SJSA1 (cell line): ENCODE data around the gene ST3GAL3. TPM values are rescaled to one million over a fixed set of nuclear protein-coding genes. Genes with fewer than 3 reads are reported as not detected.
A peak's percentile ranks its signal among the peaks of the same experiment; 100 is the strongest.

ENCODE experiments used
- DNase-seq, 2 experiments: peaks; one replicate each; pipeline ENCODE4 v3.0.0-alpha.2; 2015 to 2020; ENCODE audit warnings: low spot score in 2 of 2, low read depth in 1 of 2
- H3K27ac ChIP-seq: fragments of 250-450 bp; sonication (Bioruptor Pico); 2 replicates; pipeline ENCODE4 v1.5.1; 2020; ENCODE audit warnings: mild to moderate bottlenecking, moderate library complexity
- H3K27me3 ChIP-seq: fragments of 250-450 bp; sonication (Bioruptor Pico); replicated peaks from 2 replicates; pipeline ENCODE4 v1.5.1; 2020; ENCODE audit warnings: mild to moderate bottlenecking, moderate library complexity
- H3K36me3 ChIP-seq: fragments of 250-450 bp; sonication (Bioruptor Pico); 2 replicates; pipeline ENCODE4 v1.5.1; 2020; ENCODE audit warnings: mild to moderate bottlenecking
- H3K4me1 ChIP-seq: fragments of 250-450 bp; sonication (Bioruptor Pico); replicated peaks from 2 replicates; pipeline ENCODE4 v1.6.1; 2021; ENCODE audit warnings: mild to moderate bottlenecking
- H3K4me3 ChIP-seq: fragments of 250-450 bp; sonication (Bioruptor Pico); 2 replicates; pipeline ENCODE4 v1.5.1; 2020; ENCODE audit warnings: mild to moderate bottlenecking
- H3K9me3 ChIP-seq: fragments of 250-450 bp; sonication (Bioruptor Pico); replicated peaks from 2 replicates; pipeline ENCODE4 v1.5.1; 2020; ENCODE audit warnings: mild to moderate bottlenecking
- total RNA-seq: library from RNA; depleted of rRNA; stranded (reverse); fragments of >200 nt; shearing (Covaris generic); gene quantifications from 2 replicates; pipeline ENCODE4 v1.2.3, GENCODE V29; 2014

Gene ST3GAL3
- total RNA-seq, 1 experiment from 2014 or later = 25.0 TPM

DNA sequence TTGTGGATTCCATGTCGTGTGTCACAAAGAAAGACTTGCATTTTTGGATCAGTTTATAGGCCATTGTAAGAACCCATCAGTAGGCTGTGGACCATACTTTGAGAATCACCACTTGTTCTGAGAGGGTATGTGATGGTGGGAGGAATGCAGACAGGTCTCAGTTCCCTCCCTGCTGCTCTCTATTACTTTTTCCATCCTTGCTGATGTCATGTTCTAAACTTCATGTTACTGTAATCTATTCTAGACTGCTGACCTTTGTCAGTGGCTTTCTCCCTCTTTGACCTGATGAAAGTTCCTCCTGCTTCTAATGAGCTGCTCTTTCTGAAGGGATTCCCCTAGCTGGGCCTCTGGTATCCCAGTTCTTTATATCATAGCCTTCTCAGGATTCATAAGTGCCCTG lies 46.1 kb downstream of the ST3GAL3 start:
- no peak overlapping the region for H3K4me3 ChIP-seq
- H3K4me1 ChIP-seq = peaks cover 5% of the 10 kb centered on the region; the same call in 1 of the 2 replicates
- no peaks in the 10 kb centered on the region for H3K27me3 ChIP-seq
- no peak overlapping the region for H3K27ac ChIP-seq
- H3K36me3 ChIP-seq = peaks cover 37% of the 10 kb centered on the region
- no peak for DNase-seq
- peaks cover 3% of the 10 kb centered on the region; the same call in 1 of the 2 replicates for H3K9me3 ChIP-seq

DNA sequence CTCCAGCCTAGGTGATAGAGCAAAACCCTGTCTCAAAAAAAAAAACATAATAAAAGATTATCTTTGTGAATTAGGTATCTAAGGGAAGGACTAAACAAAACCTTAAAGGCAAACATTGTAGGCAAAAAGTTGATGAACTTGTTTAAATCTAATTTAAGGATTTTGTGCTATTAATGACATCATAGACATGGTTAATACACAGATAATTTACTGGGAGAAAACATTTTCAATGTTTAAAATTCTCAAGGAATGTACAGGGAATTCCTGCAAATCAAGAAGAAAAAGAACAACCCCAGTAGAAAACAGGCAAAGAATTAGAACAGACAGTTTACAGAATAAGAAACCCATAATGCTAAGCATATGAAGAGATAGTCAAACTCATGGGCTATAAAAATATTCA lies 47.6 kb downstream of the ST3GAL3 start:
- Histone ChIP-seq H3K27me3 (no peaks in the 10 kb centered on the region), H3K9me3 (no peaks in the 10 kb centered on the region), H3K27ac (no peak overlapping the region), H3K4me1 (peaks cover 2% of the 10 kb centered on the region; the same call in 1 of the 2 replicates), H3K4me3 (no peak overlapping the region), H3K36me3 (peaks cover 29% of the 10 kb centered on the region)
- DNase-seq = no peak

DNA sequence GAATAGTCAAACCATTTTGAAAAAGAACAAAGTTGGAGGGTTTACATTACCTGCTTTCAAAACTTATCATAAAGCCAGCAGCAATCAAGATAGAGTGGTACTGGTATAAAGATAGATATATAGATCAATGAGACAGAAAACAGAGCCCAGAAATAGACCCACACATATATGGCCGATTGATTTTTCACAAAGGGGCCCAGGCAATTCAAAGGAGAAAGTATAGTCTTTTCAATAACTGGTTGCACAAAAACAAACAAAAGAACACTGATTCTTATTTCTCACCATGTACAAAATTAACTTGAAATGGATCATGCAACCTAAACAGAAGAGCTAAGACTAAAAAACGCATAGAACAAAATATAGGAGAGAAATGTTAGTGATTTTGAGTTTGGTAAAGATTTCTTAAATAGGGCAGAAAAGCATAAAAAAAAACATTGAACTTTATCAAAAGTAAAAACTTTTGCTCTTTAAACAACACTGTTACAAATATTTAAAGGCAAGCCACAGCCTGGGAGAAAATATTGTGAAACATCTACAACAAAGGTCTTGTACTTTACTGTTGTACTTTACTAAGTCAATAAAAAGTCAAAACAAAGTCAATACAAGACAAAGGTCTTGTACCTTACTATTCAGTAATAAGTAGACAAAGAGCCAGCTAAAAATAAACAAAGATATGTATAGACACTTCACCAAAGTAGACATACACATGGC lies 50.2 kb downstream of the ST3GAL3 start:
- no peaks in the 10 kb centered on the region for H3K4me1 ChIP-seq
- no peak for DNase-seq
- H3K36me3 ChIP-seq = peaks cover 15% of the 10 kb centered on the region; the same call in 1 of the 2 replicates
- no peaks in the 10 kb centered on the region for H3K9me3 ChIP-seq
- no peaks in the 10 kb centered on the region for H3K27me3 ChIP-seq
- H3K4me3 ChIP-seq = no peak overlapping the region
- H3K27ac ChIP-seq = no peak overlapping the region

DNA sequence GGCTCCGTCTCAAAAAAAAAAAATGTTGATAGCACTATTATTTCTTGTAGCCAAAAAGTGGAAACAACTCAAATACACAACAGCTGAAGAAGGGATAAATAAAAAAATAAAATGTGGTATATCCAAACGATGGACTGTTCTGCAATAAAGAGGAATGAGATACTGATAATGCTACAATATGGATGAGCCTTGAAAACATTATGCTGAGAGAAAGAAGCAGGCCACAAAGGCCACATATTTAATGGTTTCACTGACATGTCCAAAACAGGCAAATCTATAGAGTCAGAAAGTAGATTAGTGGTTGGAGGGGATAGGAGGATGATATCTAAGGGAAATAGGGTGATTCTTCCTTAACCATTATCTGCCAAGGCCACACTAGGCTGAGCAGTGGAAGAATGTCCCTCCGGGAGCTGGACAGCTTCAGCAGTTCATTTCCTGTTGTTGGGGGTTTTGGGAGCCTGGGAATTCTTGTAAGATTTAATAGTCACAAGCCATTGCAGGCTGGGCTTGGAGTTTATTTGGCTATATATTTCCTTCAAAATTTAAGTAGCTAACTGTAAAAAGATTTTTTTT lies 53.5 kb downstream of the ST3GAL3 start:
- Histone ChIP-seq H3K27ac (no peak overlapping the region), H3K4me3 (no peak overlapping the region)
- DNase-seq = no peak

DNA sequence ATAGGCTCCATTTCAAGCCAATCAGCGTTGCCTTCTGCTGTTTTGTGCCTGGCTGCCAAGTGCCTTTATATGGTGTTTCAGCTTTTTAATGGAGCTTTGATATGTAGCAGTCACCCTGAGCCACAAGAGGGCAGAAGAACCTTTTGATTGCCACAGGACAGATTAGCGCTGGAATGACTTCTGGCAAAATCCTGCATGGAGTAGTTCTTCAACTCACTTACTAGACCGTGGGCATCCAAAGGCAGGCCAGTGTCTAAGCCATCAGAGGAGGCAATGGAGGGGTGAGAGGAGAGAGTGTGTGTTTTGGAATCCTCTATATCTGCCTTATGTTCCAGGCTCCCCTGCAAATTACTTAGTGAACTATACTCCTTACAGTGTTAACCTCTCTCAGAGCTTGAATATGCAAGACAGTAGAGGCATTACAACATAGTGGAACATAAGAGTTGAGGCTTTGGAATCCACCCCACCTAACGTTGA lies 56.2 kb downstream of the ST3GAL3 start:
- H3K4me3 ChIP-seq = no peak overlapping the region
- no peaks in the 10 kb centered on the region for H3K9me3 ChIP-seq
- no peak overlapping the region for H3K27ac ChIP-seq
- H3K36me3 ChIP-seq = peaks cover 3% of the 10 kb centered on the region; the same call in 1 of the 2 replicates
- peak; percentile 75 for DNase-seq
- H3K4me1 ChIP-seq = peaks cover 26% of the 10 kb centered on the region
- H3K27me3 ChIP-seq = no peaks in the 10 kb centered on the region

More for the DNA sequence above, 53.5 kb downstream of the ST3GAL3 start:
- no peaks in the 10 kb centered on the region for H3K9me3 ChIP-seq
- peaks cover 6% of the 10 kb centered on the region; the same call in 1 of the 2 replicates for H3K36me3 ChIP-seq
- no peaks in the 10 kb centered on the region for H3K27me3 ChIP-seq
- peaks cover 11% of the 10 kb centered on the region for H3K4me1 ChIP-seq

DNA sequence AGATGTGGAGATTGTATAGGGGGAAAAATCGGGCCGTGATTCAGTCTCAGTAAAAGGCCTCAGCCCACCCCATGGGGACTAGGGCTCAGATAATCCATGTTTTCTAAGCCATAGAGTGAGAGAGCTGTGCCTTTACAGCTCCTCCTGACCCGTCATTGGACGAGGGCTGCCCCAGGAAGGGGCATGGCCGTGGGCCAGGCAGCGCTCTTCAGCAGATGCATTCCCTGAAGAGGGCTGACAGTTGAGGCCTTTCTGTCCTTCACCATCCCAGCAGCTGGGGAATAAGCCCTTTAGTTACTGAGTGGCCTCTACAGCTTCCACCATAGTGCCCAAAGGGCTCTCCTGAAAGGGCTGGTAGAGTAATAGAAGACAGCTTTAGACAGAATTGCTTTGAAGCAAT lies 57.2 kb downstream of the ST3GAL3 start:
- Histone ChIP-seq H3K27ac (no peak overlapping the region), H3K36me3 (peaks cover 3% of the 10 kb centered on the region; the same call in 1 of the 2 replicates), H3K9me3 (no peaks in the 10 kb centered on the region), H3K4me3 (no peak overlapping the region), H3K4me1 (peaks cover 26% of the 10 kb centered on the region), H3K27me3 (no peaks in the 10 kb centered on the region)
- no peak for DNase-seq

DNA sequence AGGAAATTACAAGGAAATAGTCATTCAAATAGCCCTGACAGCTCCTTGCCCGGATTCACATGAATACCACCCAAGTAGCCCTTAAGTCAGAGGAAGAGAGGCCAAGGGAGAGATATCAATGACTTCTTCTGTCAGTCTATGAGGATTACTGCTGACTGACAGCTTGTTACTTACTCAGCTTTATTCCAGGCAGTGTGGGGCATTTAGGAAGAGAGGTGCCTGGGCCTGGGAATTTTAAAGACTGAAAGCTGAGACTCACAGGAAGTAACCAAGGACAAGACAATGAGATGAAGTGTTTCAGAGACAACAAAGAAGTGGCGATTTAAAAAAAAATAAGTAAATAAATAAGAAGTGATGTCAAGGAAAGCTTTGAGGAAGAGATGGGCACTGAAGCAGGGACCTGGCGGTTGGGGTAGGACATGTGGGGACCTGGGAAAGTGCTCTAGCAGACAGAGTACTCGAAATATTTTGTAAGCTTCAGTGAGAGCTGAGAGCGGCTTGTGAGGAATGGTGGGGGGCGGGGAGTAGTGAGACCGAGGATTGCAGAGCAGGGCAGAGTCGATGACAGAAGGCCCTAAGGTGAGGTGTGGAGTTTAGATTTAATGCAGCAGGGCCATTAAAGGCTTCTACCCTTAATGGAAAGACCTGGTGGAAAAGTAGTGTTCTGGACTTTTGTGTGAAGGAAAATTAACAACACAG lies 58.9 kb downstream of the ST3GAL3 start:
- Histone ChIP-seq H3K27ac (peak overlapping the region; percentile 52), H3K9me3 (no peaks in the 10 kb centered on the region), H3K4me1 (peaks cover 26% of the 10 kb centered on the region), H3K4me3 (no peak overlapping the region), H3K36me3 (no peaks in the 10 kb centered on the region), H3K27me3 (no peaks in the 10 kb centered on the region)
- peak in 1 of 2 experiments; percentile 62 for DNase-seq

DNA sequence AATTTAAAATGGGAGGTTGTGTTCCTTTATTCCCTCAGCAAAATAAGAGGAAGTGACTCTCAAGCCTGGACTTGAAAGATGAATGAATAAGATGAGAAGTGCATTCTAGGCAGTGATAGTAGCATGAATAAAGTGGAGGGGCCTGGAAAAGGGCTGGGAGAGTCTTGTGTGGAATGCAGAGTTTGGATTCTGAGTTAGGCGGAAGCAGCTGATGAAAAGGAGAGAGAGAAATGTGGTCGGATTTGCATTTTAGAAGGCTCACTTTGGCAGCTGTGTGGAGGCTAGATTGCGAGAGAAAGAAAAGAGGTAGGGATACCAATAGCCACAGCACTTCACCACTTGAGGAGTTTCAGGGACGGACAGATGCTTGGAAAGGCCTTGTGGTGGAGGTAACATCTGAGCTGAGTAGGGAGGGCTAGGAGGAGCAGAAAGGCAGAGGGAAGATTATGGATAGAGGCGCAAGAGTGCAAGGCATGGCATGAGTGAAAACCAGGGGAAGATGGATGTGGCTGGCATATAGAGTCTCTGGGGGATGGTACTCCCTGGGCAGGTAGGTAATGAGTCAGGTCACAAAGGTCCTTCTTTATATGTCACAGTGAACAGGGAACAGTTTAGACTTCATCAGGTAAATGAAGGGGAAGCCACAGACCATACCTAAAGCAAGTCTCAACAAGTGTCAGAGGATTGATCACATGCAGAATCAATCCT lies 59.6 kb downstream of the ST3GAL3 start:
- Histone ChIP-seq H3K36me3 (no peaks in the 10 kb centered on the region), H3K4me1 (peaks cover 26% of the 10 kb centered on the region), H3K4me3 (no peak overlapping the region), H3K27me3 (no peaks in the 10 kb centered on the region), H3K9me3 (no peaks in the 10 kb centered on the region), H3K27ac (peak overlapping the region; percentile 52)
- no peak for DNase-seq

DNA sequence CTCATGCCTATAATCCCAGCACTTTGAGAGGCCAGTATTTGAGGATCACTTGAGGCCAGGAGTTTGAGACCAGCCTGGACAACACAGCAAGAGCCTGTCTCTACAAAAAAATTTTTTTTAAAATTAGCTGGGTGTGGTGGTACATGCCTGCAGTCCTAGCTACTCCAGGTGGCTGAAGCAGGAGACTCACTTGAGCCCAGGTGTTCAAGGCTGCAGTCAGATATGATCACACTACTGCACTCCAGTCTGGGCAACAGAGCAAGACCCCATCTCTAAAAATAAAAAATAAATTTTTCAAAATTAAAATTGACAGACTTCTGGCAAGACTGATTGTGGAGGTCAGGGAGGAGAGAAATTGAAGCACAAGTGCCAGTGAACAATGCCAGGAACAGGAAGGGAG lies 60.8 kb downstream of the ST3GAL3 start:
- H3K27ac ChIP-seq = no peak overlapping the region
- H3K4me1 ChIP-seq = peaks cover 22% of the 10 kb centered on the region
- DNase-seq = no peak

DNA sequence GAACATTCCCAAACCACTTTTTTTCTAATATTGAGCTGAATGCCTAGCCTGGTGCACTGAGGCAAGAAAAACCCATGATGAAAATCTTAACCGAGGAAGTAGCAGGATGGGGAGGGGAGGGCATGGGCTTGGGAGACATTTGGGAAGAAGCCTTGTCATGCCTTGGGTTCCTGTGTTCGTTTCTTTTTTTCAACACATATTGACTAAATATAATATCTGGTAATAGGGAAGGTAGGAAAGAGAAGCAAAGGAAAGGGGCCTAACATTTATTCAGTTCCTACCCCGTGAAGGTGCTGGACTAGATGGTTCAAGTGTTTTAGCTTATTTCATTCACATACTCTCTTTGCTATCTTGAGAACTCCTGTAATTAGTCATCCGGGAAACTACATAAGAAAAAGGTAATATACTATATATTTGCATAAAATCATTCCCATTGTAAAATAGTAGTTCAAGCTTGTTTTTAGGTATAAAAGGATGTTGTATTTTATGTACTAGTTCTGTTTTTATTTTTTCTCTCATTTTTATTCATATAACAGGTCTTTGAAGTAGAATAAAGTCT lies 62.1 kb downstream of the ST3GAL3 start:
- DNase-seq = no peak
- no peaks in the 10 kb centered on the region for H3K27me3 ChIP-seq
- H3K4me1 ChIP-seq = peaks cover 24% of the 10 kb centered on the region
- H3K36me3 ChIP-seq = peaks cover 11% of the 10 kb centered on the region
- H3K27ac ChIP-seq = no peak overlapping the region
- no peaks in the 10 kb centered on the region for H3K9me3 ChIP-seq
- H3K4me3 ChIP-seq = no peak overlapping the region

More for the DNA sequence above, 60.8 kb downstream of the ST3GAL3 start:
- H3K4me3 ChIP-seq = no peak overlapping the region
- H3K27me3 ChIP-seq = no peaks in the 10 kb centered on the region
- peaks cover 3% of the 10 kb centered on the region for H3K36me3 ChIP-seq
- no peaks in the 10 kb centered on the region for H3K9me3 ChIP-seq

DNA sequence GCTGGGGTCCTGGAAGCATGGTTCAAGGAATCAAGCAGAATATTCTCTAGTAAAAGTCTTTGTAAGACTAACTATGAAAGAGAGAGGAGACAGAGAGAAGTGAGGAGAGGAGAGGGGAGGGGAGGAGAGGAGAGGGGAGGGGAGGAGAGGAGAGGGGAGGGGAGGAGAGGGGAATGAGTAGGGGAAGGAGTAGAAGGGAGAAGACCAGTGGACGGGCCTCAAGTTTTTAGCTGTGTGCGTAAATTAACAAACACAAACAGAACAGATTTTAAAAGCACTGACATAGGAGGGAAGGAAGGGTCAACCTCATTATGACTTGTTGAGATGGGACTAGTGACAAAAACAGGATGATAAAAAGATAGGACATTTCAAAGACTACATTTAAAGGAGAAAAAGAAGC lies 62.8 kb downstream of the ST3GAL3 start:
- Histone ChIP-seq H3K4me1 (peaks cover 29% of the 10 kb centered on the region), H3K36me3 (peaks cover 17% of the 10 kb centered on the region), H3K27ac (no peak overlapping the region), H3K9me3 (no peaks in the 10 kb centered on the region), H3K27me3 (no peaks in the 10 kb centered on the region), H3K4me3 (no peak overlapping the region)
- no peak for DNase-seq

DNA sequence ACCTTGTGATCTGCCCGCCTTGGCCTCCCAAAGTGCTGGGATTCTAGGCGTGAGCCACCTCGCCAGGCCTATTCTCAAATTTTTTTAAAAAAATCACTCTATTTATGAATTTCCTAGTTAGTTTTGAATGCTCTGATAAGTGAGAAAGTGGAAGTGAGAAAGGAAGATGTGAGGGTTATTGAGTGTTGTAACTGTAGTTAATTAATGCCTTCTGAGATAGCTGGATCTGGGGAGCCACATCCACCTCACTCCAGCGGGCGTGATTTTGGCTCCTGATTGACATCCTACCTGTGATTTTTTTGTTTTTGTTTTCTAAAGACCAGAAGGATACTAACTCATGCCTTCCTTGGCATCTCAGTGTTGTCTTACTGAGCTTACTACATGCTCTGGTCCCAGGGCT lies 65.6 kb downstream of the ST3GAL3 start:
- no peak for DNase-seq
- no peaks in the 10 kb centered on the region for H3K9me3 ChIP-seq
- H3K36me3 ChIP-seq = peaks cover 36% of the 10 kb centered on the region
- peaks cover 17% of the 10 kb centered on the region for H3K4me1 ChIP-seq
- H3K4me3 ChIP-seq = no peak overlapping the region
- H3K27me3 ChIP-seq = no peaks in the 10 kb centered on the region
- no peak overlapping the region for H3K27ac ChIP-seq

DNA sequence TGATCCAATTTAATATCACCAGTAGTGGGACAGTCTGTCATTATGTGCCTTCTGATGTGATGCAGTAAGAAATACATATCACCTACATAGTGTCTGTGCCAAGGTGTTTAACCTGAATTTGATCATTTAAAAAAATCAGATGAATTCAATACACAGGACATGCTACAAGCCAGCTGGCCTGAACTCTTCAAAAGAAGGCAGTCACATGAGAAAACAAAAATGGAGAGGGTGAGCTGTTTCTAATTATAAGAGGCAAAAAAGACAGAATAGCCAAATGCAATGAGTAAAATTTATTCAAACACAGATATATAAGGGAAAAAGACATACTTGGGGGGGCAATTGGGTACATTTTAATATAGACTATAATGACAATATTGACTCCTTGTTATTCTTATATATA lies 66.5 kb downstream of the ST3GAL3 start:
- Histone ChIP-seq H3K36me3 (peaks cover 36% of the 10 kb centered on the region), H3K9me3 (no peaks in the 10 kb centered on the region), H3K27me3 (no peaks in the 10 kb centered on the region), H3K27ac (no peak overlapping the region), H3K4me1 (peaks cover 17% of the 10 kb centered on the region), H3K4me3 (no peak overlapping the region)
- DNase-seq = no peak
